ENCODE measurements around the gene FAM3B.
"Not testable (repeated sequence)": the region's sequence is repeated elsewhere in the genome, so short reads cannot be mapped to it uniquely, and the experiment has no call there.

The FAM3B gene

GRCh38 chr21:41349619-41350390 is 33.2 kb downstream of the FAM3B start:
- no peak for DNase-seq (ENCODE audit: low read depth in 2 of 2)

- DNase-seq (ENCODE audit: low read depth in 2 of 2): no peak
Observed at GRCh38 chr21:41350436-41351155, 34.0 kb downstream of the FAM3B start.

DNA sequence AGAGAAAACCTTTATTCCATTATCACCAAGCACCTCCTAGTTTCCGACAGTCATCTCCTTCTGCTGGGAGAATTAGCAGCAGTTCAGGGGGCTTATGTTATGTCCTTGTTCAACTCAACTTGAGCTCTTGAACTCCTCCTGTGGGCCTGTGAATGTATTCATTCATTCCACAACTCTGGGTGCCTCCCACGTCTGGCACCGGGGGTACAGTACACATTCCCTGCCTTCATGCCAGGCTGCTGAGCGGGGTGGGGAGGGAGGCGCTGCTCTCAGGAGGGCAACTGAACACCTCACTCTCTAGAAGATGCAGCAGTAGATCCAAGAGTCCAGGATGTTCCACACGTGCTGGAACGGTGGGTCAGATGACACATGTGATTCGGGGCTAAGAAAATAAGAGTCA is 40.9 kb downstream of the FAM3B start:
- DNase-seq (ENCODE audit: low read depth in 2 of 2): no peak

GRCh38 chr21:41358193-41359166 is 41.9 kb downstream of the FAM3B start:
- no peak for DNase-seq (ENCODE audit: low read depth in 2 of 2)

DNA sequence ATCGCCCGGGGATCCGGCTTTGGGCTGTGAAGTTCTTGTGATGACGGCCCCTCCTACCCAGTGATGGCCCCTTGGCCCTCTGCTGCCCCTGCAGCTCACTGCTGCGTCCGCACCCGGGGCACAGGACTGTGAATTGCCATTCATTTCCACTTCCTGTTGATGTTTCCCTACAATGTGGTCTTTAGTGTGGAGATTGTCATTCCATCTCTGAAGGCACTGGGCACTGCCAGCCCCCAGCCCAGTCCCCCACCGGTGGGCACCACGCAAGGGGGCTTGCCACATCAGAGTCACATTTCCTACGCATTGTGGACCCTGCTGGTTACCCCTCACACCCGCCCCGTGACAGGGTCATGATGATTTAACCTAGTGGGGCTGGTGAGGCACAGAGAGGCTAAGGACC is 42.7 kb downstream of the FAM3B start:
- DNase-seq (ENCODE audit: low read depth in 2 of 2): no peak

GRCh38 chr21:41359754-41360071 is 43.1 kb downstream of the FAM3B start:
- not testable (repeated sequence) for DNase-seq (ENCODE audit: low read depth in 2 of 2)

GRCh38 chr21:41360072-41360821 is 43.6 kb downstream of the FAM3B start:
- no peak for DNase-seq (ENCODE audit: low read depth in 2 of 2)

GRCh38 chr21:41361053-41361785 is 44.6 kb downstream of the FAM3B start:
- DNase-seq (ENCODE audit: low read depth in 2 of 2): no peak

DNA sequence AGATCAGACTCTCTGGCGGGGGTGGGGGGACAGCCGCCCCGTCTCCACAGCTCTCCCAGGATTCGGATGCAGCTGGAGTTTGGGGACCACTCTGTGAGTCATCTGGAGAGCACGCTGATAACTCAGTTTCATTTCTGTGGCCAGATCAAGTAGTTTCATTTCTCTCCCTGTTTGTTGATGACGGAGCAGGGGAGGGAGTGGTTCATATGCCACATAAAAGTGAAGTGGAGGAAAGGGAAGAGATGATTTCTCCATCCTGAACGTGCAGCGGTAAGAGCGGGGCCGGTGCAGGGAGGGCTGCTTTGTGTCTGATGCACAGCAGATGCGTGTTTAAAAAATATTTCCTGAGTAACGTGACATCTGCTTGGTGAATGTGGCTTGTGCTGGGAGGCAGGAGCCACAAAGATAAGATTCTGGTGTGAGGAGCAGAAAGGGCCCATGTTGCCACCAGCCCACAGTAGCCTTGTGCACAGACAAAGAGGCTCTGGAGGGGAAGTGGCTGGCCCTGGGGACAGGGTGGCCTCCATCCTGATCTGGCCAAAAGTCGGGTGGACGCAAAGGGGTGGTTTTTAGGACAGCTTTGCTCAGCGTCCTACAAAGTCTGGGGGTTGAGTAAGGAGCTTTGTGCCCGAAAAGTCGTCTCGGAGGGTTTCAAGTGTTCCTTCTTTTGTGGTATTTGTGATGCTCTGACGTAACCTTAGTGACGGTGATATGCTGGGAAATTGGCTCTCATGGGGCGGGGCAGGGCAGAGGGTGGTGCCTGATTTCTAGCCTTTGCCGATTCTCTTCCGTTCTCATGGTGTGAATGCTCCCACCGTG is 45.4 kb downstream of the FAM3B start, which contains the start of gene MX2:
MX2 (plus strand) TSS at position 242 of the 819 bp plus-strand sequence. CDS start 14,880 bp downstream, outside the sequence.
- DNase-seq (ENCODE audit: low read depth in 2 of 2): peak; percentile 50 to 59

DNA sequence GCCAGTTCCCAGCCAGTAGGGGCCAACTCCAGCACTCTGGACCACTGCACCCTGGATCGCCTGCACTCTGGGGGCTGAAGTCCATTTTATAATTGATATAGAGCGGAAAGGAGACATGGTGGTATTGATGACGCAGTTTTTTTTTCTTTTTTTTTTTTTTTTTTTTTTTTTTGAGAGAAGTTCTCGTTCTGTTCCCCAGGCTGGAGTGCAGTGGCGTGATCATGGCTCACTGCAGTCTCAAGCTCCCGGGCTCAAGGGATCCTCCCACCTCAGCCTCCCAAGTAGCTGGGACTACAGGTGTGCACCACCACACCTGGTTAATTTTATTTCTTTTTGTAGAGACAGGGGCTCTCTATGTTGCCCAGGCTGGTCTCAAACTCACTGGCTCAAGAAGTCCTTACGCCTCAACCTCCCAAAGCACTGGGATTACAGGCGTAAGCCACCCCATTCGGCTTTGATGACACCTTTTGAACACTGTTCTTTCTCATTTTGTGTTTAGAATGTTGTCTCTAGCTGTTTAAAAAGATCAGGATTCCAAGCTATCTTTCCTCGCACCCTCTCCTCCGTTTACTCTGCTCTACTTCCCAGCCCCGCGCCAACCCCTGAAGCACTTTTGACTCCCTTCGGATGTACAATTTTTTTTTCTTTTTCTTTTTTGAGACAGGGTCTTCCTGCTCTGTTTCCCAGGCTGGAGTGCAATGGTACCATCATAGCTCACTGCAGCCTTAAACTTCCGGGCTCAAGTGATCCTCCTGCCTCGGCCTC is 46.2 kb downstream of the FAM3B start:
- DNase-seq (ENCODE audit: low read depth in 2 of 2): no peak

- DNase-seq (ENCODE audit: low read depth in 2 of 2): no peak
Observed at GRCh38 chr21:41363370-41364270, 47.0 kb downstream of the FAM3B start.

- no peak for DNase-seq (ENCODE audit: low read depth in 2 of 2)
Observed at GRCh38 chr21:41364308-41364707, 47.7 kb downstream of the FAM3B start.

DNA sequence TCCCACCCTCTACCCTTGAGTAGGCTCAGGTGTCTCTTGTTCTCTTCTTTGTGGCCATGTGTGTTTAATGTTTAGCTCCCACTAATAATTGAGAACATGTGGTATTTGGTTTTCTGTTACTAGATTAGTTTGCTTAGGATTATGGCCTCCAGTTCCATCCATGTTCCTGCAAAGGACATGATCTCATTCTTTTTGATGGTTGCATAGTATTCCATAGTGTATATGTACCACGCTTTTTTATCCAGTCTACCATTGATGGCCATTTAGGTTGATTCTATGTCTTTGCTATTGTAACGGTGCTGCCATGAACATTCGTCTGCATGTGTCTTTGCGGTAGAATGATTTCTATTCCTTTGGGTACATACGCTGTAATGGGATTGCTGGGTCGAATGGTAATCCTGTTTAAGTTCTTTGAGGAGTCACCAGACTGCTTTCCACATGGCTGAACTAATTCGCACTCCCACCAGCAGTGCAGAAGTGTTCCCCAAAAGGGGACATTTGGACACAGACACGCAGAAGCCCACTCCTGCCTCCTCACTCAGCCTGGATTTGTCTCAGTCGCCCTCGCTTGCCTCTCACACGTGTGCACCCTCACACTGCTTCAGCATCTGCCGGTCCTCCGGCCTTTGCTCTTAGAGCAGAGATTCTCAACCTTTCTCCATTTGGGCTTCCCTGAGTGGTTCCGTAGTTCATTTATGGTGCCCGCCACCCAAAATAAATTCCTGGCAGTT is 48.9 kb downstream of the FAM3B start:
- no peak for DNase-seq (ENCODE audit: low read depth in 2 of 2)

GRCh38 chr21:41366522-41367151 is 50.0 kb downstream of the FAM3B start:
- DNase-seq (ENCODE audit: low read depth in 2 of 2): no peak

DNA sequence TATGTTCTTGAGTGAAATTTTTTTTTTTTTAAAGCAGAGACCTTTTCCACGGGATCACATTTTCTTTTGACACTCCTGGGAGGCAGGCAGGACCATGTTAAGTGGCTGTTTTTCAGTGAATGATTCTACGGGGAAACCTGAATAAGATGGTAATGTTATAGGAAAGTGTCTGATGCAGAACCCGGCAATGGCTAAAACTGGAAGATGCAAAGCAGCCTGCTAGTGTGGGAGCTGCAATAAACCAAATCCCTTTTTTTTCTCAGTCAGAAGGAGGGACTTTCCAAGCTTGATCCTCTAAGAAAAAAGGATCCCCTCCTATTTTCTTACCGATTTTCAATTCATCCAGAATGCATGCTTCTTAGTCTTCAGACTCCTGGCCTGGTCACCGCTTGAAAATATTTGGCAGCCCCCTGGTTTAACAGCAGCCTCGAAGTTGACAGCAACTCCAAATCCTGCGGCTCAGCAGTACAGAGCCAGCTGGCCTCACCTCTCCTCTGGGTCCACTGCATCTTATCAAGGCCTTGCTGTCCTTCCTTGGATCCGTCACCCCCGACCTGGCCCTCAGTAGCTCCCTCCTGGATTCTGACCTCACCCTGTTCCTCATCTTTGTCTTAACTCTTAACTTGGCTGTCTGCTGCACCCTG is 50.8 kb downstream of the FAM3B start:
- no peak for DNase-seq (ENCODE audit: low read depth in 2 of 2)
